HG02943 (cell line): ENCODE data around the gene RHOV.

ENCODE experiments used
- ATAC-seq: cut with Tn5 transposase; IDR thresholded peaks from one replicate; pipeline ENCODE4 v1.9.1; 2021; ENCODE audit warnings: mild to moderate bottlenecking, low read depth, moderate library complexity; ENCODE audit not compliant: unreplicated experiment

The RHOV gene

GRCh38 chr15:40850576-40851112 is 23.4 kb downstream of the RHOV start:
- no peak for ATAC-seq

- no peak for ATAC-seq
Observed at GRCh38 chr15:40847223-40847961, 26.6 kb downstream of the RHOV start.

GRCh38 chr15:40846841-40847222 is 27.2 kb downstream of the RHOV start:
- ATAC-seq: no peak

- ATAC-seq: no peak
Observed at GRCh38 chr15:40845511-40846284, 28.3 kb downstream of the RHOV start.

GRCh38 chr15:40845036-40845435 is 29.0 kb downstream of the RHOV start:
- no peak for ATAC-seq

GRCh38 chr15:40844696-40845030 is 29.4 kb downstream of the RHOV start:
- no peak for ATAC-seq

- ATAC-seq: no peak
Observed at GRCh38 chr15:40843885-40844695, 29.9 kb downstream of the RHOV start, which contains the start of gene SPINT1. TSS of gene SPINT1 (plus strand) at chr15:40844048. CDS start at chr15:40844555, 507 bp downstream.

- ATAC-seq: no peak
Observed at GRCh38 chr15:40843261-40843884, 30.7 kb downstream of the RHOV start.

GRCh38 chr15:40841741-40842140 is 32.3 kb downstream of the RHOV start:
- ATAC-seq: no peak

GRCh38 chr15:40838756-40839155 is 35.3 kb downstream of the RHOV start:
- ATAC-seq: no peak

- ATAC-seq: no peak
Observed at GRCh38 chr15:40836020-40836419, 38.0 kb downstream of the RHOV start.

GRCh38 chr15:40832903-40833302 is 41.1 kb downstream of the RHOV start:
- ATAC-seq: no peak

- ATAC-seq: no peak
Observed at GRCh38 chr15:40831861-40832260, 42.2 kb downstream of the RHOV start.

- ATAC-seq: no peak
Observed at GRCh38 chr15:40830884-40831283, 43.1 kb downstream of the RHOV start.

GRCh38 chr15:40829115-40829514 is 44.9 kb downstream of the RHOV start:
- no peak for ATAC-seq

GRCh38 chr15:40828447-40829036 is 45.5 kb downstream of the RHOV start, which contains the start of gene PPP1R14D:
TSS of gene PPP1R14D (minus strand) at chr15:40828708. CDS start at chr15:40828641, 67 bp downstream.
- no peak for ATAC-seq

- ATAC-seq: no peak
Observed at GRCh38 chr15:40826423-40827075, 47.5 kb downstream of the RHOV start.

- no peak for ATAC-seq
Observed at GRCh38 chr15:40825661-40826422, 48.2 kb downstream of the RHOV start.
